ENCODE data around the gene CKLF.
"Not testable (repeated sequence)": the region's sequence is repeated elsewhere in the genome, so short reads cannot be mapped to it uniquely, and the experiment has no call there.

- TF ChIP-seq POLR2AphosphoS5, CTCF (IDR thresholded peaks at IDR 0.05): not testable (repeated sequence)
Observed at GRCh38 chr16:66514980-66515595, 37.3 kb upstream of the CKLF start.
